ENCODE data around the gene BRD9. TPM values are rescaled to one million over a fixed set of nuclear protein-coding genes. Genes with fewer than 3 reads are reported as not detected.

The BRD9 gene
- total and polyA plus RNA-seq, 8 donors = 37.9 to 60.6 (median 48.1) TPM

- Histone ChIP-seq H3K27me3 (peaks cover 6 to 25% of the 10 kb centered on the region in 2 donors), H3K36me3 (no peaks in the 10 kb centered on the region), H3K4me1 (no peaks in the 10 kb centered on the region), H3K9me3 (no peaks in the 10 kb centered on the region), H3K4me3 (no peak overlapping the region), H3K27ac (no peak overlapping the region)
- intact Hi-C loops (cut with DNase I) = no loop called here
- no peak for TF ChIP-seq CTCF (IDR thresholded peaks at IDR 0.05)
- DNase-seq (no peak), ATAC-seq (no peak)
These were observed 40.6 kb downstream of the BRD9 start for GRCh38 chr5:852018-852417.

- ATAC-seq = no peak
- H3K36me3 ChIP-seq = no peaks in the 10 kb centered on the region
- H3K4me3 ChIP-seq = no peak overlapping the region
- H3K27ac ChIP-seq = no peak overlapping the region
- H3K27me3 ChIP-seq = peaks cover 6 to 25% of the 10 kb centered on the region in 2 donors
- TF ChIP-seq CTCF (IDR thresholded peaks at IDR 0.05) = no peak
- no peaks in the 10 kb centered on the region for H3K9me3 ChIP-seq
- peak in 1 of 4 donors; percentile 76 for DNase-seq
- intact Hi-C loops (cut with DNase I) = no loop called here
- H3K4me1 ChIP-seq = no peaks in the 10 kb centered on the region
These were observed 41.0 kb downstream of the BRD9 start for GRCh38 chr5:851553-851952.

- no peak overlapping the region for H3K27ac ChIP-seq
- H3K4me3 ChIP-seq = peak overlapping the region in 1 of 2 donors; percentile 35
- no peaks in the 10 kb centered on the region for H3K9me3 ChIP-seq
- no peaks in the 10 kb centered on the region for H3K4me1 ChIP-seq
- ATAC-seq (no peak), DNase-seq (peak in 2 of 4 donors; percentile 30 to 76)
- H3K27me3 ChIP-seq = peaks cover 6 to 25% of the 10 kb centered on the region in 2 donors
- H3K36me3 ChIP-seq = no peaks in the 10 kb centered on the region
- intact Hi-C loops (cut with DNase I) = no loop called here
- no peak for TF ChIP-seq CTCF (IDR thresholded peaks at IDR 0.05)
These were observed 41.5 kb downstream of the BRD9 start for GRCh38 chr5:851076-851475.

GRCh38 chr5:850511-851006 is 42.0 kb downstream of the BRD9 start, which contains the start of gene ZDHHC11:
Gene ZDHHC11 (minus strand): TSS chr5:850986. CDS start chr5:850602, 384 bp downstream.
- no peaks in the 10 kb centered on the region for H3K4me1 ChIP-seq
- DNase-seq (peak in 3 of 4 donors; percentile 45 to 92 (median 73)), ATAC-seq (peak; percentile 94)
- no peaks in the 10 kb centered on the region for H3K36me3 ChIP-seq
- TF ChIP-seq CTCF (IDR thresholded peaks at IDR 0.05) = no peak
- H3K27me3 ChIP-seq = peaks cover 6 to 25% of the 10 kb centered on the region in 2 donors
- H3K9me3 ChIP-seq = no peaks in the 10 kb centered on the region
- H3K27ac ChIP-seq = no peak within 1 kb of the TSS
- peak within 1 kb of the TSS; percentile 11 to 35 for H3K4me3 ChIP-seq
- intact Hi-C loops (cut with DNase I) = no loop called here

GRCh38 chr5:849651-850301 is 42.8 kb downstream of the BRD9 start:
- ATAC-seq (peak; percentile 88), DNase-seq (peak; percentile 50 to 81 (median 68))
- Histone ChIP-seq H3K9me3 (no peaks in the 10 kb centered on the region), H3K36me3 (no peaks in the 10 kb centered on the region), H3K27me3 (peaks cover 6 to 25% of the 10 kb centered on the region in 2 donors), H3K4me1 (no peaks in the 10 kb centered on the region), H3K27ac (no peak overlapping the region), H3K4me3 (peak overlapping the region; percentile 11 to 35)
- no peak for TF ChIP-seq CTCF (IDR thresholded peaks at IDR 0.05)
- intact Hi-C loops (cut with DNase I) = no loop called here
